Measurements from ENCODE around the gene SOCS1. TPM values are rescaled to one million over a fixed set of nuclear protein-coding genes. Genes with fewer than 3 reads are reported as not detected.
A peak's percentile ranks its signal among the peaks of the same experiment; 100 is the strongest.

Gene SOCS1
- total RNA-seq, 1 donor from 2014 or later, result 0.79 TPM

DNA sequence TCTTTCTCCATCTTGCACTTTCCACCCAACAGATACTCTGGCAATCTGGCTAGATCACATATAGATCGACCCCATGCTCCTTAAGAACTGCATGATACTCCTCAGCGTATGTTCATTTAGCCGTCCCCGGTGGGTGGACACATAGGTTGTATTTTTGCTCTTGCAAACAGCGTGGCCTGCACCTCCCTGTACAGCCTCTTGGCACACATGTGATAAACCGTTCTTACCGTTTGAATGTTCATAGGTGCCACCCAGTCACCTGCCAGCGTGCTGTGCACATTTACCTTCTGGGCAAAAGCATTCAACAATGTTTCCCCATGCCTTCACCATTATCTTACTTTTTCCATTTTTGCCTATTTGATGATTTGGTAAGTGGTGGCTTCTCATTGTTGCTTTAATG, 6.9 kb upstream of the SOCS1 start:
- DNase-seq (ENCODE audit: low read depth in 2 of 2), result no peak

DNA sequence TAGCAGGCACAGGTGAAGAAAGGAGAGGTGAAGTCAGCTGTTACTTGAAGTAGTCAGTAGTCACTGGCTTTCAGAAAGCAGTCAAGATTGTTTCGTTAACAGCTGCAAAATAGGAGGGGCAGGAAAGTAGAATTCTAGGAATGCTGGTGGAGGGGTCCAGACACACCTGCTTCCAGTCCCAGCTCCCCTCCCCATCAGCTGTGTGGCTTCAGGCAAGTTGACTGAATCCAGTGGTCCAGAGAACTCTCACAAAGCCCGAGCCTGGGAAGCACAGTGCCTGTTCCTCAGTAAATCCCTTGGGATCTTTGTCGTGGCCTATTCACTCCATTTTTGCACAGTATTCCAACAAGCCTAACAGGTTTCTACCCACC, 4.6 kb upstream of the SOCS1 start:
- no peak for DNase-seq (ENCODE audit: low read depth in 2 of 2)

DNA sequence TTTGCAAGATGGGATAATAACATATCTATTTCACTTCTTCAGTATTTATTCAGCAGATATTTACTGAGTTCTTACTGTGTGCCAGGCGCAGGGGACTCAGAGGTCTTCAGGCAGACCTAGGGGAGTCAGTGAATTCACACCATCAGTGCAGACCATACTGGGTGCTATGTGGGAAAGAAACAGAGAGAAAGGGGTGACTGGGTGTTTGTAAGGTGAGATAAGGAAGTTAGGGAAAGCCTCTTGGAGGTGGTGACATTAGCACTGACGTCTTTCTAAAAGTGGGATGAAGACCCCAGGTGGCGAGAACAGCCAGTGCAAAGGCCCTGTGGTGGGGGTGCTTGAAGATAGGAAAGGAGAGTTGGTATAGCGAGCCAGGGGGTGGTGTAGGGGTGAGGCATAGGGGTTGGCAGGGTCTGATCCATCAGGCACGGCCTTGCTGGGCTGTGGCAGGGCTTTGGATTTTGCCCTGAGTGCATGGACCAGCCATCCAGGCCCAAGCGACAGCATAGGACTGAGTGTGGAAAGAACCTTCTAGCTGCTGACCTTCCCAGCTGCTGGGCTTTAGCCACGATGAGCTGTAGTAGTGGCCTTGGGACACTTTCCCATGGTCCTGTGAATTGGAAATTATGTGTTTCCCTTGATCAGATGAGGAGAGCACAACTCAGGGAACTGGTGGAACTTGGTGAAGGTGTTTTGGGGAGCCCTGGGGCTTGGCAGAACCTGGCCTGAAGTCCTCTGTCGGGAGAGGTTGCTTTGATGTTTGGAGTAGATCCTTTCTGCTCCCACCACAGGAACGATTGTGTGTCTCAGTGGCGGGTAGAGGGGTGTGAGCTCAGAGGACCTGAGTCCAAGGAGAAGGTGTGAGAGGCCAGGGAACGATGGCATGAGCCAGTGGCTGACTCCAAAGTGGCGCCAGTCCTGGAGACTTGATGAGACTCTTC, 3.9 kb upstream of the SOCS1 start:
- DNase-seq (ENCODE audit: low read depth in 2 of 2), result no peak

DNA sequence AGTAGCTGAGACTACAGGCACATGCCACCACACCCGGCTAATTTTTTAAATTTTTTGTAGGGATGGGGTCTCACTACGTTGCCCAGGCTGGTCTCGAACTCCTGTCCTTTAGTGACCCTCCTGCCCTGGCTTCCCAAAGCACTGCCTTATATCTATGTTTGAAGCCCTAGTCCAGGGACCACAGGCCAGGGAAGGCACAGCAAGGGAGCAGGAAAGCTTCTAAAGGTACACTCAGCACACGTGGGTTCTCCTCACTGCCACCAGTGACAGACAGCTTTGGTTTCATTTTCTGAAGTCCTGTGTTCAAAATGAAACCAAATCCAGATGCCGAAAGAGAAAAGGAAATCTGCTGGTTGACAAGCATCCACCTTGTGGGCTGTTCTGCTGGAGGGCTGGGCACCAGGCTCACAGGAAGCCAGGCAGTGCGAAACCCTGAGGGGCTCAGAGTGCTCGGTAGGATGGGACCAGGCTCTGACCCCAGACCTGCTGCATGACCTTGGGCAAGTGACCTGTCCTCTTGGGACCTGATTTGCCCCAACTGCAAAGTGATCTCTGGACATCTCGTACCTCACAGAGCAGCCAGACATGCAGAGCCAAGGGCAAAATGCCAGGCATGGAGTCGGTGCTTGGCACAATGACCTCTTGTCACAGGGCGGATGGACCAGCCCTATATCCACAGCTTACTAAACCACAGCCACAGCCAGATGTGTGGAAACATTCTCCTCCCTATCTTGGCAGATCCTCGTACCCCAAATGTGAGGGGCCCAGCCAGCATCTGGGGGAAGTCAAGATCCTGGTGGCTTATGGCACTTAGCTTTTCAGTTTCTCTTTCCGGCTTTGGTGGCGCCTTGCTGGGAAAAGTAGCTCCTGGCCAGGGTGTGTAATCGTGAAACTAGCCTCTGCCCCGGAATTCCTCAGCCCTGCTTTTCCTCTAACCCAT, 2.8 kb upstream of the SOCS1 start:
- peak; percentile 42 to 50 for DNase-seq (ENCODE audit: low read depth in 2 of 2)

DNA sequence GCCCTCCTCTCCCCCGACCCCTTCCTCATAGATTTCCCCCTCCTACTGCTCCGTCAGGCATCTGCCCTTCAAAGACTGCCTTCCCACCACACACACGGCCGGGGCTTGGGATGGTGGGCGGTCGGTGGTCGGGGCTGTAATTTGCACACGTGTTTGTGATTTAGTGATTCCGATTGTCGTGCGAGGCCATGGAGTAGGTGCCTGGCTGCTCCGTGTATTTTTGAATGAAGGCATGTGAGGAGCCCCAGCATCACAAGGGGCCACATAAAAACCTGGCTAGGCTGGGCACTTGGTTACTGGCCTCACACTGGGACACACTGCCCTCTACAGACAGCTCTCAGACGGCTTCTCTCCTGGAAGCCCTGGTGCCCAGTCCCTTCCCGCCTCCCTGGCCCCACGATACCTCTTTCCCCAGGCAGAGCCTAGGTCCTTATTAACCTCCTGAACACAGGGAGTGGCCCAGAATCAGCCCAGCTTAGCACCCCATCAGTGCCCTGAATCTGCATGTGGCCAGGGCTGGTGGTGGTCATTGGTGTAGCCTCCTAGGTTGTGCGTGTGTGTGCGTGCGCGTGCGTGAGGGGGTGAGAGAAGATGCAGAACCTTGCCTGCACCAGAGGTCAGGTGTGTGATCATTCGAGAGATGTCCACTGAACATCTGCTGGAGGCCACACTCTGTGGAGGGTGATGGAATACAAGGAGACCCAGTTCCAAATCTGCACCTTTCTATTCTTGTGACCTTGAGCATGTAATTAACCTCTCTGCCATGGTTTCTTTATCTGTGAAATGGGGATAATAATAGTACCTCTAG, 1.3 kb upstream of the SOCS1 start:
- peak; percentile 85 to 88 for DNase-seq (ENCODE audit: low read depth in 2 of 2)

DNA sequence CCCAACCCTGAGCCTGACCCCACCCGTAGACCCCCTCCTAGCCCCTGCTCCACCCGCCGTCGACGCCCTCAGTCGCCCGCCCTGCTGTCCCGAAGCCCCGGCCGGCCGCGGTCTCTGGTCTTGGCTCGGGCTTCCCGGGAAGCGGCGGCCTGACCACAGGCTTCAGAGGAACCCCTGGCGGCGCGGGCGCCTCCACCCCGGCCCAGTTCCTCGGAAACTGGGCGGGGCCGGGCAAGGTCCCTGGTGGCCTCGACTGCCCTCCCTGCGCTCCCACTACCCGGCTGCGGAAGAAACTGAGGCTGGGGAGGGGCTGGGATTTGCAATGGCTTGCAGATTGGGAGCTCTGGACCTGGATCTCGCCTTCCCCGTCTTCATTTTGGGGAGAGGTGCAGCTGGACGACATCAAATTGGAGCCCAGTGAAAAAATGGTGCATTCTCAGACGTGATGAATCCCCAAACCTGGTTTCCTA, 692 bp upstream of the SOCS1 start:
- DNase-seq (ENCODE audit: low read depth in 2 of 2), result peak in 1 of 2 donors; percentile 57

DNA sequence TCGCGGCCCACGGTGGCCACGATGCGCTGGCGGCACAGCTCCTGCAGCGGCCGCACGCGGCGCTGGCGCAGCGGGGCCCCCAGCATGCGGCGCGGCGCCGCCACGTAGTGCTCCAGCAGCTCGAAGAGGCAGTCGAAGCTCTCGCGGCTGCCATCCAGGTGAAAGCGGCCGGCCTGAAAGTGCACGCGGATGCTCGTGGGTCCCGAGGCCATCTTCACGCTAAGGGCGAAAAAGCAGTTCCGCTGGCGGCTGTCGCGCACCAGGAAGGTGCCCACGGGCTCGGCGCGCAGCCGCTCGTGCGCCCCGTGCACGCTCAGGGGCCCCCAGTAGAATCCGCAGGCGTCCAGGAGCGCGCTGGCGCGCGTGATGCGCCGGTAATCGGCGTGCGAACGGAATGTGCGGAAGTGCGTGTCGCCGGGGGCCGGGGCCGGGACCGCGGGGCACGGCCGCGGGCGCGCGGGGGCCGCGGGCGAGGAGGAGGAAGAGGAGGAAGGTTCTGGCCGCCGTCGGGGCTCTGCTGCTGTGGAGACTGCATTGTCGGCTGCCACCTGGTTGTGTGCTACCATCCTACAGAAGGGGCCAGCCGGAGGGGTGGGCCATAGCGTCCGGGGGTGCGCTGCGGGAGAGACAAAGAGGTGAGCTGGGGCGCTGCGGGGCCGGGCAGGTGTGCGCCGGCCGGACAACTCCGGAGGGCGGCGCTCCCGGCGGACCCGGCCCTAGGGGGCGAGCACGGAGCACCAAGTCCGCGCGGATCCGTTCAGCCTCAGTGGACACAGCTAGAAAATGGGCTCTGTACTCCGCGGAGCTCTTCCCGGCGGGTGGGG, 879 bp downstream of the SOCS1 start:
- DNase-seq (ENCODE audit: low read depth in 2 of 2), result peak; percentile 67 to 72

DNA sequence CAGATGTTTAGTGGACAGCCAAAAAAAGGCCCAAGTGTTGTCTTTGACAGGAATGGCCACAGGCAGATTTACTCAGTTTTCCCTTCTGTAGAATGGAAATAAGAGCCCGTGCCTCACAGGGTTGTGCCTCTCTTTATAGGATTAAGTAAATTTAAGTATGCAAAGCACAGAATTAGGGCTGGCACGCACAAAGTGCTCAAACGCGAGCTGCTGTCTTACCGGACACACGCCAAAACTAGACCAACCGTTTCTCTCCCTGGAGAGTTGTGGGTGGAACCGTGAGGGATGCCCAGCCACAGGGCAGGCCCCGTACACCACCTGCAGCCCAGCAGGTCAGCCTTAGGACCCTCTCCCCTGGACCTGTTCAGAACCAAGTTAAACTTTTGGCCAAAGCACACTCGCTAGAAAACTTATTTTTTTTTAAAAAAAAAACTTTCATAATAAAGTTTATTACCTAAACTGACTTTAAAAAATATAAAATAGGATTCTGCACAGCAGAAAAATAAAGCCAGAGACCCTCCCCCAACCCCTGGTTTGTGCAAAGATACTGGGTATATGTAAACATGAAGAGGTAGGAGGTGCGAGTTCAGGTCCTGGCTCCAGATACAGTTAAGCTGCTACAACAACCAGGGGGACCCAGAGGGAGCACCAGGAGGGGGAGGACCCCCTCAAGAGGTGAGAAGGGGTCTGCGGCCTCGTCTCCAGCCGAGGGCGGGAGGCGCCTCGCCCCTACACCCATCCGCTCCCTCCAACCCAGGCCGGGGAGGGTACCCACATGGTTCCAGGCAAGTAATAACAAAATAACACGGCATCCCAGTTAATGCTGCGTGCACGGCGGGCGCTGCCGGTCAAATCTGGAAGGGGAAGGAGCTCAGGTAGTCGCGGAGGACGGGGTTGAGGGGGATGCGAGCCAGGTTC, 1.8 kb downstream of the SOCS1 start:
- DNase-seq (ENCODE audit: low read depth in 2 of 2), result no peak

DNA sequence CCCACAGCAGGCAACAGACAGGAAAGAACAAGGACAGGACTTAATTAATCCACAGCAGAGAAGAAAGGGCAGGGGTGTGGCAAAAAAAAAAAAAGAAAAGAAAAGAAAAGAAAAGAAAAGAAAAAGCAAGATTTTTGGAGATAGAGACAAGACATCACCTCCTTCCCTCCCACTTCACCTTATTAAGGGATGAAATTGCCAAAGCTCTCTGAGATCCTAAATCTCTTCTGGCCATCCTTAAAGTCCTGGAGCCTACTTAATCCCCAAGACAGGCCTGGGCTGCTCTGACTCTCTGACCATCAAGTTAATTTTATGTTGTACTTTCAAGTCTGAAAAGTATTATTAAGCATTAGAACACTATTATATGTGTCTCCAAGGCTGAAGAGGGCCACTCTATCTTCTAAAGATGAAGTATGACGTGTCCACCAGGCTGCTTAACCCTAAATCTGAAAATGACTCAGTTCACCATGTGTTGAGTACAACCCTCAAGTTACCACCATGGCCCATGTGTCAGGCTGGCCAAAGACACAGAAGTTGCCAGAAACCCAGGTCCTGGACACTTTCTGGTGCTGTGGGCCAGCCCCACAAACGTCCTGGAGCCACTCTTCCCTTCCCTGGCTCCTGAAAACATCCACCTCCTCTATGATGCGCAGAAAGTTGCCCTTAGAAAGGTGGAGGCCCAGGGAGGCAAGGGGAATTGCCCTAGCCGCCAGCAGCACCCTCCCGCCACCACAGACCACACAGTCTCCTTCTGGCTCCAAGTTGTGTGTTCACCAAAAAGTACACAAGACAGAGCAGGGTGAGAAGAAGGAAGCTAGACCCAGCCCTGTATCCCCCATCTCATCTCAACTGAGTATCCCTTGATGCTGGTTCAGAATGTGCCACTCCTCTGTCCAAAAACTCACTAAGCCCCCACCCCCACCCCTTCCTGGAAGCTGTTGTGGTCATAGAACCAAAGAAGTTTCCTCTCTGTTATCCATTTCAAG, 2.7 kb downstream of the SOCS1 start:
- no peak for DNase-seq (ENCODE audit: low read depth in 2 of 2)

DNA sequence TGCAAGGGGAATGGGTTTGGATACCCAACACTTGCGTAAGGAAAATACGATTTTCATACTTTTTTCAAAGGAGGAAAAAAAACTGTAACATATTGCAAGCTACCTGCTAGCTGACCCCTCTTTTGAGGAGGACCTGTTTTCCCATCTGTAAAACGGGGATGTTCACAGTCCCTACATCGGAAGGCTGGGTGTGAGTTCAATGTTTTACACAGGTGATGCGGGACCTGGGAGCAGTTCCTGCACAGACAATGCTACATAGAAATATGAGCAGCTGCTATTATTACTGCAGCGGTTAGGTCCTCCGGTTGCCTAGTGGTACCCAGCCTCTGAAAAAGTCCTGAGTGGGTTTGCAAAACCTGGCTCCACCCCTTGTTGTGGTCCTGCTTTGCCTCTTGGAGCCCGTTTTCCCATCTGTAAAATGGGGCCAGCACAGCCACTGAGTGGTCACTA, 3.5 kb downstream of the SOCS1 start:
- DNase-seq (ENCODE audit: low read depth in 2 of 2), result no peak

DNA sequence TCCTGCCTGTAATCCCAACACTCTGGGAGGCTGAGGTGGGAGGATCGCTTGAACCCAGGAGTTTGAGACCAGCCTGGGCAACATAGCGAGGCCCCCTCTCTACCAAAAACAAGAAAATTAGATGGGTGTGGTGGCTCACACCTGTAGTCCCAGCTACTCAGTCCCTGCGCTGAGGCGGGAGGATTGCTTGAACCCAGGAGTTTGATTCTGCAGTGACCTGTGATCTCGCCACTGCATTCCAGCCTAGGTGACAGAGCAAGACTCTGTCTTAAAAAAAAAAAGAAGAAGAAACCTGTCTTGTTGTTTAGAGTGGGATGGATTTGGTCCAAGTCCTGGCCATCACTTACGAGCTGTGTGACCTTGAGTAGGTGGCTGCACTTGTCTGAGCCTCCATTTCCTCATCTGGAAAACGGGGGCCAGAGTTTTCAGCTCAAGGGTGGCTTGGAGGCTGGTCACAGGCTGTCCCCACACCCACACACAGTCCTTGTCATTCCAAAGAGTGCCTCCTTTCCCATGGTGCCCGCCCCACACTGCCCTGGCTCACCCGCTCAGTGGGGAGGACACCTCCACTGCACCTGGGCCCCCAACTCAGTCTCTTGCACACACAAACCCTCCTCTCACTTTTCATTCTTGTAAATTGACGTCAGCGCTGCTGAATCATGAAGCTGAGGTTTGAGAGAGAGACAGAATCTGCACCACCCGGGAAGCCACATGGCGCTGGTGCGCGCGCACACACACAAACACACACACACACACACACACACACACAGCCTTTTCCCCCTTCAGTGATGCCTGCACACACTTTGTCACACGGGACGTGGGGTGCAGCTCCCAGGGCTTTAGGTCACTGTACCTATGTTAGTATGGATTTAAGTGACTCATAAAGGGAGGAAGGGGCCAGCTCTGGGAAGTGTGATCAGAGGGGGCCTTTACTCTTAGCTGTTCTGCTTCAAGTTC, 4.2 kb downstream of the SOCS1 start:
- no peak for DNase-seq (ENCODE audit: low read depth in 2 of 2)

DNA sequence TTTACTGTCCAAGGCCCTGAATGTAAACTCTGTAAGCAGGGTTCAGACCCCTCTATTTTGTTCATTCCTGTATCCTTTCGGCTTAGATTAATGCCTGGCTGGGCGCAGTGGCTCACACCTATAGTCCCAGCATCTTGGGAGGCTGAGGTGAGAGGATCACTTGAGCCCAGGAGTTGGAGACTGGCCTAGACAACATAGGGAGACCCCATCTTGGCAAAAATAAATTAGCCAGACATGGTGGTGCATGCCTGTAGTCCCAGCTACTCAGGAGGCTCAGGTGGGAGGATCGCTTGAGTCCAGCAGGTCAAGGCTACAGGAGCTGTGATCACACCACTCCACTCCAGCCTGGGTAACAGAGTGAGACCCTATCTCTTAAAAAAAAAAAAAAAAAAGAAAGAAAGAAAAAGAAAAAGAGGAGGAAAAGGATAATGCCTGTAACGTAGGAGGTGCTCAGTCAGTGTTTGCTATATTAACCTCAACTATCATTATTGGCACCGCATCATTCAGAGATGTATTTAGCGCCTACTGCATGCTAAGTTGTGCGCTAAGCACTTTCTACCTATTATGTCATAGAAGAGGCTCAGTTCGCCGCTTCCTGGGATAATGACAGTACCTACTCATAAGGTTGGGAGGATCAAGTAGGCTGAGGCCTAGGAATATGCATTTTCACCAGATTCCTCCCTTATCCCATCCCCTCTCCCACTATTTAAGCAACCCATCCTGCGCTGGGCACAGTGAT, 5.0 kb downstream of the SOCS1 start:
- DNase-seq (ENCODE audit: low read depth in 2 of 2), result no peak

DNA sequence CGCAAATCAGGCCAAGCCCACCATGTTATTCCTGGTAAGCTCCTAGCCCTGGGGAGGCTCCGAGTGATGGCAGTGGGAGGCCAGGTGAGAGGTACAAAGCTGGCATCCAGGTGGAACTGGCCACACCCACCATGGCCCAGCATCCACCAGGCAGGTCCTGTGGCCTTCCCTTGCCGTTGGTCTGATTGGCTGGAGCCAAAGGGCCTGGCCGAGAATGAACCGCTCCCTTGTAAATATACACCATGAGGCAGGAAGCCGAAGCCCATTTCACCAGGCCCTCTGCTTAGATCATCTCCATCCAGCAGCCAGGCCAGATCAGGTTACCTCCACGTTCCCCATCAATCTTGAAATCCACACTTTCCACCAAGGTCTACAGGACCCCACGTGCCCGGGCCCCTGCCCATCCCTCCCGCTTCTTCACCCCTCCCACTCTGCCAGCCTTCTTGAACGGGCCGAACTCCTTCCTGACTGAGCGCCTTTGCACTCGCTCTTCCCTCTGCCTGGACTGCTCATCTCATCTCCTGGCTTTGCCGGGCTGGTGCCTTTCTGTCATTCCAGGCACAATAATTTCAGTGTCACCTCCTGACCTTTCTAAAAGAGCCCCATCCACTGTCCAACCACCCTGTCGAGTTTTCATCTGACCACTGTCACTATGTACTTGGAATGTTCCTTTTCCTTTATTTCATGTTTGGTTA, 5.8 kb downstream of the SOCS1 start:
- DNase-seq (ENCODE audit: low read depth in 2 of 2), result no peak

DNA sequence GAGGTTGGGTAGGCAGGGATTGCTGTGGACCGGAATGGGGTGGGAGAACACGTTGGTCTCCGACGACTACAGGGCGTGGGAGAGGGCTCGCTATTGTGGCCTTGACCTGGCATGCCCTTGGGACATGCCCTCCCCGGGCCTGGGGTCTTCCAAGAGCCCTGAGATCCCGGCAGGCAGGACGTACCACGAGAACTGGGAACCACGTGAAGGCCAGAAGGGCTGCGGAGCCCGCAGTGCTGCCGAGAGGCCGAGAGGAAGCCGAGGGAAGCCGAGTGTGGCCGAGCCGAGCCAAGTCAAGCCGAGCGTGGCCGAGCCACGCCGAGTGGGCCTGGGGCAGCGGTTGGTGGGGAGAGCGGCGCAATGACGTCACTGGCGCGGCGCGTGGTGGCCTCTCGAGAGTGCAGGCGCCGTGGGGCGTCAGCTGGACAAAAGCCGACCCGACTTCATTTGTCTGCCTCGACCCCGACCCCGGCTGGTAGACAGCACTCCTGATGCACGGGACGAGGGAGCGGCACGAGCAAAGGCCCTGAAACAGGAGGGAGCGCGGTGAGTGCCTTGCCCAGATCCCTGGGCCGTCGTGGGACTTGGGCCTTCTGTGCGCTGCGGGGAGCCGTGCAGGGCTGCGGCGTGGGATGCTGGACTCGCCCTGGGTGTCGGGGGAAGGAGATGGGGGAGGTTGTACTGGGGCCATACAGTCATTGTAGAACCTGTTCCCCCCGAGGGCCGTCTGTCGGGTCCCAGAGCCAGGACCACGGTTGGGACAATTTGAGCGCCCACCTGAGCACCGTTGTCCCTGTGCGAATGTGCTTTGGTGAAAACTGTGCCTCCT, 6.6 kb downstream of the SOCS1 start:
- no peak for DNase-seq (ENCODE audit: low read depth in 2 of 2)

DNA sequence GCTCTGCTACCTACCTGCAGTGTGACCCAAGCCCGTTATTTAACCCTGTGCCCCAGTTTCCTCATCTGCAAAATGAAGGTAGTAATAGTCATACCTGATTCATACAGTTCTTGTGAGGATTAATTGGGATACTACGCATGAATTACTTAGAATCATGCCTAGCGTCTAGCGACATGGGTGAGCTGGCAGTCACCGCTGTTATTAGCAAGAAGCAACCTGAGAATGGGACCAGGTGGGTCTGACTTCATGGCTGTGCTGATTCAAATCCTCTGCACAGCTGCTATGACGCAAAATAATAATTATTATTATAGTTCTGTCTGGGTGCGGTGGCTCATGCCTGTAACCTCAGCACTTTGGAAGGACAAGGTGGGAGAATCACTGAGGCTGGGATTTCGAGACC, 7.9 kb downstream of the SOCS1 start:
- DNase-seq (ENCODE audit: low read depth in 2 of 2), result no peak
